NB4 (cell line): ENCODE results near the gene CPEB4.

ENCODE experiments used
- DNase-seq: peaks from one replicate; pipeline ENCODE4 v3.0.0; 2010; ENCODE audit warnings: low read depth
- H3K4me3 ChIP-seq: one replicate; pipeline ENCODE4 v1.5.1; 2011; ENCODE audit warnings: mild to moderate bottlenecking, low read depth, low read length, moderate library complexity
- MYC ChIP-seq: IDR thresholded peaks from 2 replicates; pipeline ENCODE4 v1.6.1; 2011; ENCODE audit warnings: low read depth, low read length
- POLR2A ChIP-seq: IDR thresholded peaks from 2 replicates; pipeline ENCODE4 v1.6.1; 2011; ENCODE audit warnings: mild to moderate bottlenecking; ENCODE audit not compliant: insufficient read length; ENCODE audit errors: extremely low read depth
- TF ChIP-seq, protein P1 (sequence below): IDR thresholded peaks from one replicate; pipeline ENCODE4 v1.5.1; 2012; ENCODE audit warnings: low read depth, low read length
- TF ChIP-seq, protein P2 (sequence below): IDR thresholded peaks from 2 replicates; pipeline ENCODE4 v1.6.1; 2011; ENCODE audit warnings: low read depth, low read length

The CPEB4 gene

DNA sequence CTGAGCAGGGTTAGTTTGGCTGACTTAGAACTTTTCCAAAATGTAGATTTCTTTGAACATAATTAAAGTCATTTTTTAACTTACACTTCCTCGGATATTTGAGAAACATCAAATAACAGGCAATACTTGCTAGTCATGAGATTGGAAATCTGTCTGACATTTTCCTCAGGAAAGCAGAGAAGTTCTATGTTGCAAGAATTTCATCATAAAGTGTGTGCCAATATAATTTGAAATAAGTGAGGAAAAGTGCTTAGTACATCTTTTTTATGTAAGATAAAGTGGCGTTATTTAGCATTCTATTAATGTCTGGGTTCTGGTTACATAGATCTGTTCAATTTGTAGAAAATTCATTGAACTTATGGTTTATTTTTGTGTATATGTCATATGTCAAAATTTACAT, 52.1 kb downstream of the CPEB4 start:
- TF ChIP-seq MYC (no peak), POLR2A (no peak)
- TF ChIP-seq, protein P1, sequence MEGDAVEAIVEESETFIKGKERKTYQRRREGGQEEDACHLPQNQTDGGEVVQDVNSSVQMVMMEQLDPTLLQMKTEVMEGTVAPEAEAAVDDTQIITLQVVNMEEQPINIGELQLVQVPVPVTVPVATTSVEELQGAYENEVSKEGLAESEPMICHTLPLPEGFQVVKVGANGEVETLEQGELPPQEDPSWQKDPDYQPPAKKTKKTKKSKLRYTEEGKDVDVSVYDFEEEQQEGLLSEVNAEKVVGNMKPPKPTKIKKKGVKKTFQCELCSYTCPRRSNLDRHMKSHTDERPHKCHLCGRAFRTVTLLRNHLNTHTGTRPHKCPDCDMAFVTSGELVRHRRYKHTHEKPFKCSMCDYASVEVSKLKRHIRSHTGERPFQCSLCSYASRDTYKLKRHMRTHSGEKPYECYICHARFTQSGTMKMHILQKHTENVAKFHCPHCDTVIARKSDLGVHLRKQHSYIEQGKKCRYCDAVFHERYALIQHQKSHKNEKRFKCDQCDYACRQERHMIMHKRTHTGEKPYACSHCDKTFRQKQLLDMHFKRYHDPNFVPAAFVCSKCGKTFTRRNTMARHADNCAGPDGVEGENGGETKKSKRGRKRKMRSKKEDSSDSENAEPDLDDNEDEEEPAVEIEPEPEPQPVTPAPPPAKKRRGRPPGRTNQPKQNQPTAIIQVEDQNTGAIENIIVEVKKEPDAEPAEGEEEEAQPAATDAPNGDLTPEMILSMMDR, result no peak
- TF ChIP-seq, protein P2, sequence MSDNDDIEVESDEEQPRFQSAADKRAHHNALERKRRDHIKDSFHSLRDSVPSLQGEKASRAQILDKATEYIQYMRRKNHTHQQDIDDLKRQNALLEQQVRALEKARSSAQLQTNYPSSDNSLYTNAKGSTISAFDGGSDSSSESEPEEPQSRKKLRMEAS, result no peak
- no peak for DNase-seq
- H3K4me3 ChIP-seq, result no peak overlapping the region

DNA sequence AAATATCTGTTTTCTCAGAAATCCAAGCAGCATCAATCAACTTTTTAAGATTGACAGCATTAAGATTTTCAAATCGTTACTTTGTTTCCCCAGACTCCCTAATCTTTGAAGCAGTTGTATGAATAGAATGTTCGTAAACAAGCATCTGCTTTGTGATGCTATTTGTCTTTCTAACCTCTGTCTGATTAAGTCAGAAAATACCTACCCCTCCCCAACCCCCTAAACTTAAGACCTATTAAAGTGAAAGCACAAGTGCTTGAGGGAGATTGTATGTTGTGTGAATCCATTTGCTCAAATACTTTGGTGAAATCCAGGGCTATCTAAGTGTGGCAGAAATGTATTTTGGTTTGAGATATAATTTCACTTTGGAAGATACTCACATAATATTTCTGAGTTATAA, 53.0 kb downstream of the CPEB4 start:
- DNase-seq, result no peak
- TF ChIP-seq, protein P2, result no peak
- TF ChIP-seq MYC, result no peak
- TF ChIP-seq, protein P1, result no peak
- TF ChIP-seq POLR2A, result no peak
- no peak overlapping the region for H3K4me3 ChIP-seq

DNA sequence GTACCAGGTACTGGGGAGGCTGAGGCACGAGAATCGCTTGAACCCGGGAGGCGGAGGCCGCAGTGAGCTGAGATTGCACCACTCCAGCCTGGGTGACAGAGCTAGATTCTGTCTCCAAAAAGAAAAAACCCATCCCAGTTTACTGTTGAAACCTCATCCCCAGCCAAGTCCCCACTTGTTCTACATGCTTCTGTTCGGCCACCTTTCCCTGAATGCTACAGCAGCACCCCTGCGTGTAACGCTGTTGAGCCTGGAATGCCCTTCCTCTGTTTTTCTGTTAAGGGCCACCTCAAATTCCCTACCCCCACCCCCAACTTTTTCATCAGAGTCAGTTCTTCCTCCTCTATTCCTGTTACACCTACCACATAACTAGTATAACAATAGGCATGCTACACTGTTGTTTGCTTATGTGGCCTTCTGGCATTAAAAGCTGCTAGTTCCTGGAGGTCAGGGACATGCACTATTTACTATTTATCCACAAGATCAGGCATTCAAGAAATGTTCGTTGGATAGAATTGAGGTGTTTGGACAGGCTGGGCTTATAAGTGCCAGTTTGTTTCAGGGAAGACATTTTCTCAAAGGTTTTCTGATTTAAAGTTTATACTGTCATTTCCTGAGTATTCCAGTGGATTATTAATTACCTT, 53.7 kb downstream of the CPEB4 start:
- TF ChIP-seq MYC (no peak), POLR2A (no peak)
- TF ChIP-seq, protein P1, result no peak
- TF ChIP-seq, protein P2, result no peak
- H3K4me3 ChIP-seq, result no peak overlapping the region
- no peak for DNase-seq

DNA sequence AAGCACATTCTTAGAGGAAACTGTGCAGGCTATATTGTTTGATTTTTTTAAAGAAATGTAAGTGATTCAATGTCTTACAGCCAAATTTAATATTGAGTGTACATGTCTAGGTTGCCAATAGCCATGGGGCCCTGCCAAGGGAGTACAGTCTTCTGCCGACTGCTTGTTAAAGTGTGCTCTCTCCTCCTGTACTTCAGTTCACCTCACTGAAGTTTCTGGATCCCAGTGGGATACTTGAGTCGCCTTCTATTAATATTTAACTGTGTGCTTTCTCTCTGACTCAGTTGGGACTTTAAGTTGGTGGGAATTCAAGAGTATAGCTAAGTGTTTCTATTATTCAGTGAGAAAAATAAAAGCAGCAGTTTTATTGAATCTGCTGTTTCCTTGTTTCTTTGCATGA, 56.4 kb downstream of the CPEB4 start:
- no peak overlapping the region for H3K4me3 ChIP-seq
- TF ChIP-seq, protein P1, result no peak
- no peak for TF ChIP-seq MYC
- no peak for TF ChIP-seq POLR2A
- TF ChIP-seq, protein P2, result no peak
- DNase-seq, result no peak

DNA sequence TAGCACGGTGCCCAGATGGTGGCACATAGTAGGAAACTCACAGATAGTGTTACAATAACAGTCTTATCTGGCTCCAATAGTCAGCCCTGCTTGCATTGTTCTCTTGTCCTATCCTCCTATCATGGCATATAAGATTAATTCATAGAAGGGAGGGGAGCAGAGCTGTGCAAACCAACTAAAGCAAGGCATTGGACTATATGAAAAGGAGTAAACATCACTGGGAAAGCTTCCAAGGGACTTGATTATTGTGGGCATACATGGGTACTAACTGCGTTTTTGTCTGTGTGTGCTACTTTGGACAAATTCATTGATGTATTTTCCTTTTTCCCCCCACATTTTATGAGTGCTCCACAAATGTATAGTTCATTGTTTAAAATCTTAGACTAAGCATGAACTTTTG, 57.0 kb downstream of the CPEB4 start:
- no peak overlapping the region for H3K4me3 ChIP-seq
- TF ChIP-seq, protein P1, result no peak
- TF ChIP-seq POLR2A, result no peak
- TF ChIP-seq, protein P2, result no peak
- DNase-seq, result no peak
